Neural cell (in vitro differentiated cells): ENCODE measurements around the gene DCST1. TPM values are rescaled to one million over a fixed set of nuclear protein-coding genes. Genes with fewer than 3 reads are reported as not detected.
A peak's percentile ranks its signal among the peaks of the same experiment; 100 is the strongest.

Source experiments
- H2AFZ ChIP-seq: fragments of 200-600, 300-800 bp; sonication (generic), shearing (Covaris generic); 2 replicates; pipeline ENCODE4 v1.6.0; 2014; ENCODE audit warnings: low read depth, mild to moderate bottlenecking, antibody characterized with exemption, low read length, moderate library complexity
- H3F3A ChIP-seq: fragments of 200-600 bp; shearing (Covaris generic); 2 replicates; pipeline ENCODE4 v1.6.1; 2016; ENCODE audit warnings: mild to moderate bottlenecking, moderate library complexity, mixed read lengths, antibody characterized with exemption, low read length; ENCODE audit not compliant: insufficient read depth, poor library complexity, severe bottlenecking
- H3K27ac ChIP-seq: fragments of 200-600, 300-800 bp; sonication (generic), shearing (Covaris generic); 2 replicates; pipeline ENCODE4 v1.5.1; 2014; ENCODE audit warnings: mild to moderate bottlenecking, low read length, moderate library complexity
- H3K27me3 ChIP-seq: fragments of 300-800, 200-600 bp; sonication (generic), shearing (Covaris generic); 2 replicates; pipeline ENCODE4 v1.6.0; 2014; ENCODE audit warnings: mild to moderate bottlenecking, low read depth, low read length, moderate library complexity; ENCODE audit not compliant: insufficient read depth
- H3K36me3 ChIP-seq: fragments of 300-800, 200-600 bp; sonication (generic), shearing (Covaris generic); 2 replicates; pipeline ENCODE4 v1.5.1; 2014; ENCODE audit warnings: mild to moderate bottlenecking, antibody characterized with exemption, low read length, moderate library complexity; ENCODE audit not compliant: insufficient read depth
- H3K4me2 ChIP-seq: fragments of 300-800, 200-600 bp; sonication (generic), shearing (Covaris generic); 2 replicates; pipeline ENCODE4 v1.6.0; 2014; ENCODE audit warnings: mild to moderate bottlenecking, low read length
- H3K4me3 ChIP-seq: fragments of 300-800, 200-600 bp; sonication (generic), shearing (Covaris generic); 2 replicates; pipeline ENCODE4 v1.5.1; 2014; ENCODE audit warnings: mild to moderate bottlenecking, low read length, moderate library complexity
- H3K79me2 ChIP-seq: fragments of 200-600 bp; shearing (Covaris generic); replicated peaks from 2 replicates; pipeline ENCODE4 v1.6.0; 2014; ENCODE audit warnings: mild to moderate bottlenecking, low read length, moderate library complexity; ENCODE audit not compliant: insufficient read depth
- H3K9ac ChIP-seq: fragments of 300-800, 200-600 bp; sonication (generic), shearing (Covaris generic); 2 replicates; pipeline ENCODE4 v1.6.1; 2016; ENCODE audit warnings: mild to moderate bottlenecking, low read length, mixed read lengths
- H3K9me2 ChIP-seq: fragments of 200-600 bp; shearing (Covaris generic); 2 replicates; pipeline ENCODE4 v1.6.1; 2016; ENCODE audit warnings: mild to moderate bottlenecking, low read length, mixed read lengths; ENCODE audit not compliant: insufficient read depth
- H3K9me3 ChIP-seq: fragments of 200-600, 300-800 bp; sonication (generic), shearing (Covaris generic); 2 replicates; pipeline ENCODE4 v1.6.1; 2016; ENCODE audit warnings: mild to moderate bottlenecking, mixed run types, low read length, moderate library complexity, mixed read lengths
- H4K20me1 ChIP-seq: fragments of 200-600 bp; shearing (Covaris generic); 2 replicates; pipeline ENCODE4 v1.6.1; 2016; ENCODE audit warnings: mild to moderate bottlenecking, mixed run types; ENCODE audit not compliant: insufficient read depth
- EP300 ChIP-seq: fragments of 450-650 bp; conservative IDR thresholded peaks from 2 replicates; pipeline ENCODE4 v1.6.1; 2014; ENCODE audit warnings: antibody characterized with exemption, mild to moderate bottlenecking, moderate library complexity; ENCODE audit not compliant: poor library complexity, severe bottlenecking
- EZH2 ChIP-seq: fragments of 200-600, 300-800 bp; shearing (Covaris generic), sonication (generic); IDR thresholded peaks from 2 replicates; pipeline ENCODE4 v1.6.1; 2014; ENCODE audit warnings: antibody characterized with exemption, low read length, borderline replicate concordance, mild to moderate bottlenecking; ENCODE audit not compliant: insufficient read depth, poor library complexity, severe bottlenecking
- MXI1 ChIP-seq: fragments of 450-650 bp; conservative IDR thresholded peaks from 2 replicates; pipeline ENCODE4 v1.6.1; 2014; ENCODE audit warnings: antibody characterized with exemption, mild to moderate bottlenecking; ENCODE audit not compliant: poor library complexity, severe bottlenecking
- POLR2AphosphoS5 ChIP-seq: IDR thresholded peaks from 2 replicates; pipeline ENCODE4 v1.6.1; 2012
- RAD21 ChIP-seq: fragments of 450-650 bp; conservative IDR thresholded peaks from 2 replicates; pipeline ENCODE4 v1.6.1; 2014; ENCODE audit warnings: antibody characterized with exemption, mild to moderate bottlenecking, moderate library complexity
- SMC3 ChIP-seq: fragments of 450-650 bp; conservative IDR thresholded peaks from 2 replicates; pipeline ENCODE4 v1.6.1; 2014; ENCODE audit warnings: antibody characterized with exemption, mild to moderate bottlenecking, moderate library complexity; ENCODE audit not compliant: poor library complexity
- TAF1 ChIP-seq: IDR thresholded peaks from 2 replicates; pipeline ENCODE4 v1.6.1; 2012; ENCODE audit warnings: low read depth
- polyA plus RNA-seq: library from polyadenylated mRNA; depleted of rRNA; stranded (reverse); fragments of >200 nt; gene quantifications from 2 replicates; pipeline ENCODE4 v1.2.3, GENCODE V29; 2014
- TF ChIP-seq, protein P1 (sequence below): fragments of 450-650 bp; IDR thresholded peaks from 2 replicates; pipeline ENCODE4 v1.5.1; 2014; ENCODE audit warnings: antibody characterized with exemption, mild to moderate bottlenecking, moderate library complexity; ENCODE audit not compliant: poor library complexity, severe bottlenecking
- TF ChIP-seq, protein P2 (sequence below): IDR thresholded peaks from 2 replicates; pipeline ENCODE4 v1.6.1; 2012; ENCODE audit warnings: borderline replicate concordance

Gene DCST1
- polyA plus RNA-seq, 1 donor from 2014 or later = not detected

DNA sequence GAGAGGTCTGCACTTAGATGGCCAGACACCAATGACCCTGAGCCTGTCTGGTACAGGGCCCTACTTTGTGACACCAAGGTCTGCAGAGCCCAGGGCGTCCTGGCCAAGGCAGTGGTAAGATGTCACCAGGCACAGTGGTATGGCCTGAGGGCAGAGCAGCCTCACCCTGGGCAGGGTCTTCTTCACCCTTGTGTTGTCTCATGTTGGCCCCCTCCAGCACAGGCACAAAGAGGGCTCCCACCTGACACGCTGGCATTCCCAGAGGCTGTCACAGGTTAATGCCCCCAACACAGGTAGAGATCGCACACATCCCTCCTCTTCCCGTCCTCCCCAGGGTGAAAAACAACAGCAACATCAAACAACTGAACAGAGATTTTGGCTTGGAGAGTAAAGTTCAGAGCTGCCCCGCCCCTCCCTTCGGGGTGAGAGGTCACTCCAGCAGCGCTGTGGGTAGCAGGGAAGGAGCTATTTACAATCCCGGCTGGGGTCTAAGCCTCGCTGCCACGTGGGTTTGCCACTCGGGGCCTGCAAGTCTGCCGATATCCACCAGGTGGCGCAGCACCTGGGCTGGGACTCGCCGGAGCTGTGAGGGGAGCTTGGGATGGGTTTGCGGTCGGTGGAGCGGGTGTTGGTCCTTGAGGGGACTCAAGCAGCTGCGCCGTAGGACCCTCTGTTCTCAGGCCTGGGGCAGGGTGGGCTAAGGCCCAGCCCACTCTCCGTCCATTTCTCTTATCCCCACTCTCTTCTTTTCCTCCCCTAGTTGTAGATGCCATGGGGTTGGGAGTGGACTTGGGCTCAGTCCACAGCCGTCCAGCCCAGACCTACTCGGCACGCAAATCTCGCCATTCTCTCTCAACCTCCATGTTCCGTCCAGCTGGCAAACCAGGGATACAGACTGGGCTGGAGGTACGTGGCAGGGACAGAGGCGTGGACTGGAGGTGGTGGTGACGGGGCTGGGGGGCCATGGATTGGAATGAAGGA is 57.7 kb downstream of the DCST1 start:
- H4K20me1 ChIP-seq = no peaks in the 10 kb centered on the region
- H3K4me3 ChIP-seq = no peak overlapping the region
- no peak overlapping the region for H3K4me2 ChIP-seq
- H2AFZ ChIP-seq = no peak overlapping the region
- TF ChIP-seq MXI1 = peak; percentile 49
- no peak for TF ChIP-seq POLR2AphosphoS5
- no peak for TF ChIP-seq EZH2
- no peak for TF ChIP-seq EP300
- TF ChIP-seq SMC3 = peak; percentile 87
- TF ChIP-seq, protein P1, sequence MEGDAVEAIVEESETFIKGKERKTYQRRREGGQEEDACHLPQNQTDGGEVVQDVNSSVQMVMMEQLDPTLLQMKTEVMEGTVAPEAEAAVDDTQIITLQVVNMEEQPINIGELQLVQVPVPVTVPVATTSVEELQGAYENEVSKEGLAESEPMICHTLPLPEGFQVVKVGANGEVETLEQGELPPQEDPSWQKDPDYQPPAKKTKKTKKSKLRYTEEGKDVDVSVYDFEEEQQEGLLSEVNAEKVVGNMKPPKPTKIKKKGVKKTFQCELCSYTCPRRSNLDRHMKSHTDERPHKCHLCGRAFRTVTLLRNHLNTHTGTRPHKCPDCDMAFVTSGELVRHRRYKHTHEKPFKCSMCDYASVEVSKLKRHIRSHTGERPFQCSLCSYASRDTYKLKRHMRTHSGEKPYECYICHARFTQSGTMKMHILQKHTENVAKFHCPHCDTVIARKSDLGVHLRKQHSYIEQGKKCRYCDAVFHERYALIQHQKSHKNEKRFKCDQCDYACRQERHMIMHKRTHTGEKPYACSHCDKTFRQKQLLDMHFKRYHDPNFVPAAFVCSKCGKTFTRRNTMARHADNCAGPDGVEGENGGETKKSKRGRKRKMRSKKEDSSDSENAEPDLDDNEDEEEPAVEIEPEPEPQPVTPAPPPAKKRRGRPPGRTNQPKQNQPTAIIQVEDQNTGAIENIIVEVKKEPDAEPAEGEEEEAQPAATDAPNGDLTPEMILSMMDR = peak; percentile 86
- no peak for TF ChIP-seq TAF1
- TF ChIP-seq, protein P2, sequence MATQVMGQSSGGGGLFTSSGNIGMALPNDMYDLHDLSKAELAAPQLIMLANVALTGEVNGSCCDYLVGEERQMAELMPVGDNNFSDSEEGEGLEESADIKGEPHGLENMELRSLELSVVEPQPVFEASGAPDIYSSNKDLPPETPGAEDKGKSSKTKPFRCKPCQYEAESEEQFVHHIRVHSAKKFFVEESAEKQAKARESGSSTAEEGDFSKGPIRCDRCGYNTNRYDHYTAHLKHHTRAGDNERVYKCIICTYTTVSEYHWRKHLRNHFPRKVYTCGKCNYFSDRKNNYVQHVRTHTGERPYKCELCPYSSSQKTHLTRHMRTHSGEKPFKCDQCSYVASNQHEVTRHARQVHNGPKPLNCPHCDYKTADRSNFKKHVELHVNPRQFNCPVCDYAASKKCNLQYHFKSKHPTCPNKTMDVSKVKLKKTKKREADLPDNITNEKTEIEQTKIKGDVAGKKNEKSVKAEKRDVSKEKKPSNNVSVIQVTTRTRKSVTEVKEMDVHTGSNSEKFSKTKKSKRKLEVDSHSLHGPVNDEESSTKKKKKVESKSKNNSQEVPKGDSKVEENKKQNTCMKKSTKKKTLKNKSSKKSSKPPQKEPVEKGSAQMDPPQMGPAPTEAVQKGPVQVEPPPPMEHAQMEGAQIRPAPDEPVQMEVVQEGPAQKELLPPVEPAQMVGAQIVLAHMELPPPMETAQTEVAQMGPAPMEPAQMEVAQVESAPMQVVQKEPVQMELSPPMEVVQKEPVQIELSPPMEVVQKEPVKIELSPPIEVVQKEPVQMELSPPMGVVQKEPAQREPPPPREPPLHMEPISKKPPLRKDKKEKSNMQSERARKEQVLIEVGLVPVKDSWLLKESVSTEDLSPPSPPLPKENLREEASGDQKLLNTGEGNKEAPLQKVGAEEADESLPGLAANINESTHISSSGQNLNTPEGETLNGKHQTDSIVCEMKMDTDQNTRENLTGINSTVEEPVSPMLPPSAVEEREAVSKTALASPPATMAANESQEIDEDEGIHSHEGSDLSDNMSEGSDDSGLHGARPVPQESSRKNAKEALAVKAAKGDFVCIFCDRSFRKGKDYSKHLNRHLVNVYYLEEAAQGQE = no peak
- peak; percentile 76 for TF ChIP-seq RAD21
- no peak overlapping the region for H3K27ac ChIP-seq
- H3F3A ChIP-seq = no peaks in the 10 kb centered on the region
- no peaks in the 10 kb centered on the region for H3K9me2 ChIP-seq
- H3K9ac ChIP-seq = no peak overlapping the region
- no peaks in the 10 kb centered on the region for H3K27me3 ChIP-seq
- H3K79me2 ChIP-seq = no peaks in the 10 kb centered on the region
- no peaks in the 10 kb centered on the region for H3K36me3 ChIP-seq
- H3K9me3 ChIP-seq = no peaks in the 10 kb centered on the region

DNA sequence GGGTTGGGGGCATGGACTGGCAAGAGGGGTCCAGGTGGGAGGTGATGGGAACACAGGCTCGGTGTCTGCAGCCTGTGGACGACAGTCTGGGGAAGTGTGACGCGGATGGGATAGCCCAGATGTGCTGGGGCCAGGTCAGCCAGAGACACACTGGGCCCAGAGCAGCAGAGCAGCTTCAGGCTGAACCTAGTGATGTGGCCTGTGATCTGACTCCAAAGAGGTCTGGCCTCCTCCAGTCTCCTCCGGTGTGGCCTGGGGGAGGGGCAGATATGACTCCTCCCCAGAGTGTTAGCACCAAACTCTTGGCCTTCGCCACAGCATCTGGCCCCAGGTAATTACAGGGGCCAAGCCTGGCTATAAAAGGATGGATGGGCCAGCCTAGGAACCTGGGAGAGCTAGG is 58.5 kb downstream of the DCST1 start:
- Histone ChIP-seq H3K4me3 (no peak overlapping the region), H3K4me2 (no peak overlapping the region), H3K36me3 (no peaks in the 10 kb centered on the region), H3K9ac (no peak overlapping the region), H3K79me2 (no peaks in the 10 kb centered on the region), H3K27ac (no peak overlapping the region), H2AFZ (no peak overlapping the region), H4K20me1 (no peaks in the 10 kb centered on the region), H3K9me2 (no peaks in the 10 kb centered on the region), H3K27me3 (no peaks in the 10 kb centered on the region), H3K9me3 (no peaks in the 10 kb centered on the region), H3F3A (no peaks in the 10 kb centered on the region)
- TF ChIP-seq POLR2AphosphoS5 (no peak), EZH2 (no peak), SMC3 (no peak), EP300 (no peak), RAD21 (no peak), TAF1 (no peak), MXI1 (no peak)
- TF ChIP-seq, protein P1 = no peak
- TF ChIP-seq, protein P2 = no peak
